RWPE1 (cell line): ENCODE data around the gene SELENOF.

ENCODE experiments used
- CTCF ChIA-PET: fragments of 350-600 bp; sonication (Branson Sonifier 250); formaldehyde crosslinking; extraction: SDS; loops from one replicate; lab custom pipeline; 2021; lab: Yijun Ruan, JAX
- POLR2A ChIA-PET: fragments of 400-600 bp; formaldehyde crosslinking; extraction: SDS; loops from one replicate; lab custom pipeline; 2020; ENCODE audit warnings: antibody characterized with exemption; ENCODE audit not compliant: low non-redundant PET; lab: Yijun Ruan, JAX
- DNase-seq: peaks from one replicate; pipeline ENCODE4 v3.0.0; 2012; ENCODE audit warnings: low spot score
- H3K27ac ChIP-seq: fragments of 450-650 bp; 2 replicates; pipeline ENCODE4 v1.5.1; 2017
- CTCF ChIP-seq: fragments of 450-650 bp; conservative IDR thresholded peaks from 2 replicates; pipeline ENCODE4 v1.5.1; 2017; ENCODE audit warnings: low read depth, mild to moderate bottlenecking

Gene SELENOF

DNA sequence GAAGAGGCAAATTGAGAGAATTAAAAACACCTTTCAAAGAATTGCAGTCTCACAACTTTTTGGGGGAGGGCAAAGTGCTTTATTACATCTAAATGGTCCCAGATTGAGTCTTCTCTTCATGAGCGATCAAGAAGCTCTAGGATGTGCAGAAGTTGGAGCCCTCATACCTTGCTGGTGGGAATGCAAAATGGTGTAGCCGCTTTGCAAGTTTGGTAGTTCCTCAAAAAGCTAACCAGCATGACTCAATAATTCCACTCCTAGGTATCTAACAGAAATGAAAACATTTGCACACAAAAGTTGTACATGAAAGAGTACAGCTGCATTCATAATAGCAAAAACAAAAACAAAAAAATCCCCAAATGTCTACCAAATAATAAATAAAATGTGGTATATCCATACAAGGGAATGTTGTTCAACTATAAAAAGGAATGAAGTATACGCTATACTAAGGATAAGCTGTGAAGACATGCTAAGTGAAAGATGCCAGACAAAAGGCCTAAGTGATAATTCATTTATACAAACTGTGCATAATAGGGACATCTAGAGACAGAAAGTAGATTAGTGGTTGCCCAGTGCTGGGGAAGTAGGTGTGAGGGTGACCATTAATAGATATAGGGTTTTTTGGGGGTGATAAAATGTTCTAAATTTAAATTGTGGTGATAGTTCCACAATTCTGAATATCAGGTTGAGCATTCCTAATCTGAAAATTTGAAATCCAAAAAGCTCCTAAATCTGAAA lies 55.2 kb downstream of the SELENOF start:
- CTCF ChIA-PET: interaction anchor here (0.5 to 1.3 kb wide), 4 partner anchors 20 to 1666 kb away, joined by 3 to 4 read pairs (median 3); no protein-coding TSS in a partner anchor
- no peak for DNase-seq
- no peak overlapping the region for H3K27ac ChIP-seq
- POLR2A ChIA-PET: no interaction called here
- TF ChIP-seq CTCF: no peak

DNA sequence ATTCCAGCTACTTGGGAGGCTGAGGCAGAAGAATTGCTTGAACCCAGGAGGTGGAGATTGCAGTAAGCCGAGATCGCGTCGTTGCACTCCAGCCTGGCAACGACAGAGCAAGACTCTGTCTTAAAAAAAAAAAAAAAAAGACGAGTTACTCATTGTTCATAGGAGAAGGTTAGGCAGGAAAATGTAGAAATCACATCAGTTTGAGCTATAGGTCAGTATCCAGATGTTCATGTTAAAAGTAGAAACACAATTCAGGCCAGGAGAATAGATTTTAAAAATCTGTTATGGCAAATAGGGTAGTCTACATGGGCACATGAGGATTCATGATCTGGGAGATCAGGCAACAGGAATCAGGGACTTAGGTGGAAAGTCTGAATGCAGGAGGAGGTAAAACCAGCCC lies 57.7 kb downstream of the SELENOF start:
- POLR2A ChIA-PET: no interaction called here
- no peak overlapping the region for H3K27ac ChIP-seq
- no peak for TF ChIP-seq CTCF
- CTCF ChIA-PET: interaction anchor here (0.6 to 0.7 kb wide), 2 partner anchors 23 to 27 kb away, joined by 3 to 5 read pairs; no protein-coding TSS in a partner anchor
- DNase-seq: no peak

- no peak overlapping the region for H3K27ac ChIP-seq
- TF ChIP-seq CTCF: no peak
- ChIA-PET POLR2A (no interaction called here), CTCF (no interaction called here)
- no peak for DNase-seq
Measured at GRCh38 chr1:86854352-86854751, 59.6 kb downstream of the SELENOF start.

- CTCF ChIA-PET: no interaction called here
- no peak for DNase-seq
- POLR2A ChIA-PET: no interaction called here
- TF ChIP-seq CTCF: no peak
- no peak overlapping the region for H3K27ac ChIP-seq
Measured at GRCh38 chr1:86852782-86853408, 61.0 kb downstream of the SELENOF start.

DNA sequence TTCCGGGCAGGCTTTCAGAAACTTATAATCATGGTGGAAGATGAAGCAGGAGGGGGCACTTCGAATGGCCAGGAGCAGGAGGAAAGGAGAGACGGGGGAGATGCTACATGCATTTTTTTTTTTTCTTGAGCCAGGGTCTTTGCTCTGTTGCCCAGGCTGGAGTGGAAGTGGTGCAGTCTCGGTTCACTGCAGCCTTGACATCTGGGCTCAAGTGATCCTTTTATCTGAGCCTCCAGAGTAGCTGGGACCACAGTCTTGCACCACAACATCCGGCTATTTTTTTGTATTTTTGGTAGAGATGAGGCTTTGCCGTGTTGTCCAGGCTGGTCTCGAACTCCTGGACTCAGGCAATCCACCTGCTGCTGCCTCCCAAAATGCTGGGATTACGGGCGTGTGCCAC lies 61.6 kb downstream of the SELENOF start:
- no peak for DNase-seq
- no peak overlapping the region for H3K27ac ChIP-seq
- POLR2A ChIA-PET: no interaction called here
- CTCF ChIA-PET: no interaction called here
- TF ChIP-seq CTCF: no peak

GRCh38 chr1:86849756-86850155 lies 64.2 kb downstream of the SELENOF start:
- TF ChIP-seq CTCF: no peak
- DNase-seq: no peak
- H3K27ac ChIP-seq: no peak overlapping the region
- ChIA-PET CTCF (interaction anchor here (0.6 kb wide), 1 partner anchor 201 kb away, joined by 5 read pairs; no protein-coding TSS in a partner anchor), POLR2A (no interaction called here)
